Activated gamma-delta T cell treated with Interleukin-2 at 50 U/mL for 16 hours (primary cell): Measurements from ENCODE around the gene CD93.

Source experiments
- DNase-seq: peaks from one replicate; pipeline ENCODE4 v3.0.0-alpha.2; 2020

The CD93 gene

GRCh38 chr20:23052904-23053303, 33.2 kb downstream of the CD93 start:
- no peak for DNase-seq

- no peak for DNase-seq
These were observed 35.1 kb downstream of the CD93 start for GRCh38 chr20:23050847-23051627.

- DNase-seq: no peak
These were observed 35.9 kb downstream of the CD93 start for GRCh38 chr20:23050076-23050838.

GRCh38 chr20:23049201-23050075, 36.7 kb downstream of the CD93 start, which contains the start of gene THBD:
TSS of gene THBD (minus strand) at chr20:23049672. CDS start at chr20:23049504, 168 bp downstream.
- DNase-seq: no peak

- no peak for DNase-seq
These were observed 37.6 kb downstream of the CD93 start for GRCh38 chr20:23048283-23049200.

- DNase-seq: no peak
These were observed 38.3 kb downstream of the CD93 start for GRCh38 chr20:23047738-23048214.

GRCh38 chr20:23047001-23047737, 39.0 kb downstream of the CD93 start:
- DNase-seq: no peak

GRCh38 chr20:23046431-23046830, 39.7 kb downstream of the CD93 start:
- no peak for DNase-seq

GRCh38 chr20:23043376-23043775, 42.7 kb downstream of the CD93 start:
- no peak for DNase-seq

GRCh38 chr20:23042270-23042669, 43.9 kb downstream of the CD93 start:
- no peak for DNase-seq

- no peak for DNase-seq
These were observed 46.1 kb downstream of the CD93 start for GRCh38 chr20:23039885-23040508.

GRCh38 chr20:23039136-23039875, 46.8 kb downstream of the CD93 start:
- no peak for DNase-seq

GRCh38 chr20:23037017-23037481, 49.1 kb downstream of the CD93 start:
- no peak for DNase-seq

- no peak for DNase-seq
These were observed 49.8 kb downstream of the CD93 start for GRCh38 chr20:23036371-23036770.

GRCh38 chr20:23035731-23036130, 50.4 kb downstream of the CD93 start:
- no peak for DNase-seq

GRCh38 chr20:23034721-23035671, 51.1 kb downstream of the CD93 start, which contains the start of gene SSTR4:
TSS of gene SSTR4 (plus strand) at chr20:23035312. CDS start at chr20:23035484, 172 bp downstream.
- DNase-seq: no peak

GRCh38 chr20:23033918-23034317, 52.2 kb downstream of the CD93 start:
- DNase-seq: no peak

- DNase-seq: no peak
These were observed 53.4 kb downstream of the CD93 start for GRCh38 chr20:23032750-23033078.
